Measurements from ENCODE around the gene CEBPA. TPM values are rescaled to one million over a fixed set of nuclear protein-coding genes. Genes with fewer than 3 reads are reported as not detected.
A peak's percentile ranks its signal among the peaks of the same experiment; 100 is the strongest.
"Not testable (repeated sequence)": the region's sequence is repeated elsewhere in the genome, so short reads cannot be mapped to it uniquely, and the experiment has no call there.

CEBPA gene
- total RNA-seq, 1 experiment from 2014 or later, result not detected

DNA sequence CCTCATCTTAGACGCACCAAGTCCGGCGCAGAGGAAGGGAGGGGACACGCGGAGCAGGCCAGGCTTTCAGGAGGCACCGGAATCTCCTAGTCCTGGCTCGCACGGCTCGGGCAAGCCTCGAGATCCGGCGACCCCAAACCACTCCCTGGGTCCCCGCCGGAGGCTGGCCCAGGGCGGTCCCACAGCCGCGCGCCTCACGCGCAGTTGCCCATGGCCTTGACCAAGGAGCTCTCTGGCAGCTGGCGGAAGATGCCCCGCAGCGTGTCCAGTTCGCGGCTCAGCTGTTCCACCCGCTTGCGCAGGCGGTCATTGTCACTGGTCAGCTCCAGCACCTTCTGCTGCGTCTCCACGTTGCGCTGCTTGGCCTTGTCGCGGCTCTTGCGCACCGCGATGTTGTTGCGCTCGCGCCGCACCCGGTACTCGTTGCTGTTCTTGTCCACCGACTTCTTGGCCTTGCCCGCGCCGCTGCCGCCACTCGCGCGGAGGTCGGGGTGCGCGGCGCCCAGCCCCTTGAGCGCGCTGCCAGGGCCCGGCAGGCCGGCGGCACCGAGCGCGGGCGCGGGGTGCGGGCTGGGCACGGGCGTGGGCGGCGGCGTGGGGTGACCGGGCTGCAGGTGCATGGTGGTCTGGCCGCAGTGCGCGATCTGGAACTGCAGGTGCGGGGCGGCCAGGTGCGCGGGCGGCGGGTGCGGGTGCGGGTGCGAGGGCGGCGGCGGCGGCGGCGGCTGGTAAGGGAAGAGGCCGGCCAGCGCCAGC is 1.0 kb downstream of the CEBPA start:
- no peak for DNase-seq (ENCODE audit: low read depth)

- DNase-seq (ENCODE audit: low read depth), result no peak
Measured at GRCh38 chr19:33300894-33301143, 1.5 kb downstream of the CEBPA start.

- DNase-seq (ENCODE audit: low read depth), result no peak
Measured at GRCh38 chr19:33300009-33300893, 2.1 kb downstream of the CEBPA start.

DNA sequence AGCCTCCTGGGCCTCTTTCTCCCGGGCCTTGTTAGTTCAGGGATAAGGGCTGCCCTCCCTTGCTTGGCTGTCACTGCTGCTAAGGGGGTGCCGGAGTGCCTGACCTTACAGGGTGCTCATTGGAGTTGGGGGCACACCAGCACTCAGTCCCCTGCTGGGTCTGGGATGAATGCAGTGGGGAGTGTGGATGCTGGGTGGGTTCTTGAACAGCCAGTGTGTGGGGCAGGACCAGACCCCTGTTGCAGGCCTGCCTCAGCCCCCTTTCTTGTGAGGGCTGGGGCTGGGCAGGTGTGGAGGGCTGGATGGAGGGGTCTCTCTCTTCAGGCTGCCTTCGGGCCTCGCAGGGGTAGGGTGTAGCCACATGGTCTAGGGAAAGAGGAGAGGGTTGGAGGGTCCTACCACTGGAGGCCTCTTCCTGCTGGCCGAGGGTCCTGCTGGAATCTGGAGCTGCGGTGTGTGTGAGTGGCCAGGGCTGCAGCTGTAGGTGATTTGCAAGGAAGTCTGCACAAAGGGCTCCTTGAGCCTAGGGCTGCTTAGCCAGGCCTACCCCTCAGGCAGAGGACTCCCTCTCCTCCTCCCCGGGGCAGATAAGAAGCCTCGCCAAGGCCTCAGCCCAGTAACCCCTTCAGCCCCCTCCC is 3.2 kb downstream of the CEBPA start:
- no peak for DNase-seq (ENCODE audit: low read depth)

DNA sequence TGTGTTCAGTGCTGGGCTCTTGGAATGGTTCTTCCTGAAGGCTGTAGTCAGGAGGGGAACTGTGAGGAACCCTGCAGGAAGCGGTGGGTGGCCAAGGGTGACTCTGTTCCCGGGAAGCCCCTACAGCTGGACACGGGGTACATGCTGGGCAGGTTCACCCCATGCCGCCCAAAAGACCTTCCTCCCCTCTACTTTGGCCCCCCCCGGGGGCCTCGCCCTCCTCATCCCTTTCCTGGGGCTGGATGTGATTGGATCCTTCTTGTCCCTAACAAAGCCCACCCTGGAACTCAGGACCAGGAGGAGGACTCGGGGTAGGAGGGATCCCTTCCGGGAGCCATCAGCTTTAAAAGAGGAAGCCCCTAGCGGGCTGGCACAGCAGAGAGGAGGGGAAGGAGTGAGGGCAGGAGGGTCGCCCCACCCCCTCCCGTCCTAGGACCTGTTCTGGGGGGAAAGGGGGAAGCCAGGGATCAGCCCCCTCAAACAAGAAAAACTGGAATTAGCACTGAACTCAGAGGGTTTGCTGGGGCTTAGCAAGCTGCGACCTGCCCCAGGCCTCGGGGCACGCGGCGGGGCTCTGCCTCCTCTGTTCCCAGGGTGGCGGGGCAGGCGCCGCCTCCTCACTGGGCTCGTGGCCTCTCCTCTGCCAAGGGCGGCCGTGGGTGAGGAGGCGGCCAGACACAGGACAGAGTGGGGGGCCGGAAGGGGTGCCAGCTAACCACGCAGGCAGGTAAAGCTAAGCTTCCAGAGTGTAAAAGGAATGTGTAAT is 4.0 kb downstream of the CEBPA start:
- DNase-seq (ENCODE audit: low read depth), result no peak

GRCh38 chr19:33297401-33298145 is 4.8 kb downstream of the CEBPA start:
- no peak for DNase-seq (ENCODE audit: low read depth)

DNA sequence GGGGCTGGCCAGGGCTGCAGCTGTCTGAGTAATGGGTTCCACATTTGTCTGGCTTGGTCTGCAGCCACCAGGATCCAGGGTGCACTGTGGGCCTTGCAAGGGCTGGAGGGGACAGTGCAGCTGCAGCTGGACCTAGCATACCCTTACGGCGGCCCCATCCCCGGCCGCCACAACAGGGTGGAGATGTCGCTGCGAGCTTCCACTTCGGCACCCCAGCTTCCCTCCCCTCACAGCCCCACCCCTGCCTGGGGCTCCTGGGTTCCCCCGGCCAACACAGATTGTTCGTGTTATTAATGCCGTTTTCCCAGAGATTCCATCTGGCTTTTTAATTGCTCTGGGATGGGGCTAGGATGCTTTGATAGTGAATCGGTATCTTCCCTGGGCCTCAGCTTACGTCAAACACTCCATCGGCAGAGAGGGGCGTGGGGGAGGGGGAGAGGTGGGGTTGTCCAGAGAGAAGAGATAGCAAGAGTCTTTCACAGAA is 5.8 kb downstream of the CEBPA start:
- peak; percentile 43 for DNase-seq (ENCODE audit: low read depth)

DNA sequence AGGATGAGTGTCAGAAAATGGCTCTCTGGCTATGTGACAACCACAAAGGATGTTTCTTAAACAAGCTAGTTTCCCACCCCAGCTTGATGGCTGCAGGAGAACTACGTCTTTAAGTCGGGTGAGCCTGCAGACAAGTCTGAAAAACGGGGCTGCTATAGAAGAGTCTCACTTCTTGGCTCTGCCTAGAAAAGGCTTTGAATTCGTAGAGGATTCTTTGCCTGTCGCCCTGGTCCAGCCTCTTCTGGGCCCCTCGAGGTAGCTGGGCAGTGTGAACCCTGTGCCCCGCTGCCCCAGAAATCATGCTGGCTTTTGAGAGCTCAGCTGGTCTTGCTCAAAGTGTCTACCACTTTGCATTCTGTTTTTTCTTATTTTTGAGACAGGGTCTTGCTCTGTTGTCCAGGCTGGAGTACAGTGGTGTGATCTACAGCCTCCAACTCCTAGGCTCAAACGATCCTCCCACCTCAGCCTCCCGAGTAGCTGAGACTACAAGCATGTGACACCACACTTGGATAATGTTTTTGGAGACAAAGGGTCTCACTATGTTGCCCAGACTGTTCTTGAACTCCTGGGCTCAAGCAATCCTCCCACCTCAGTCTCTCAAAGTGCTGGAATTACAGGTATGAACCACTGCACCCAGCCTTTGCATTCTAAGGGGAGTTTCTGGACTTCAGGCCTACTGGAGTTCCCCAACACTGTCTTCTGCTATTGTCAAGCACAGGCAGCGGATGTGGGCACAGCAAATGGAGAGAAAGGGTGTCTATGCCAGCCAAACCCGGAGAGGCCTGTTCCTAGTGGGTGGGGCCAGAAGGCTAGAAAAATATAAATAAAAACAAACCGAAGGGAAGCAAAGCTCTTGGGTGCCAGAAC is 6.5 kb downstream of the CEBPA start:
- DNase-seq (ENCODE audit: low read depth), result no peak

DNA sequence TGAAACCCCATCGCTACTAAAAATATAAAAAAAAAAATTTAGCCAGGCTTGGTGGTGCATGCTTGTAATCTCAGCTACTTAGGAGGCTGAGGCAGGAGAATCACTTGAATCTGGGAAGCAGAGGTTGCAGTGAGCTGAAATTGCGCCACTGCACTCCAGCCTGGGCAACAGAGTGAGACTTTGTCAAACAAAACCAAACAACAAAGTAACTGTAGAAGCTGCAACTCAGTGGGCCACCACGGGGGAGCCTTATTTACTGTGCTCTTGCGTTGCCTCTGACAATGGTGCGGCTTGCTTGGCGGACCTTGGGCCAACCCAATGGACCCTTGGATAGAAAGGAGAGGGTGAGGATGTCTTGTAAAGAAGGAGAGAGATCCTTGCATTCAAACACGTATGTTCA is 7.3 kb downstream of the CEBPA start:
- not testable (repeated sequence) for DNase-seq (ENCODE audit: low read depth)

DNA sequence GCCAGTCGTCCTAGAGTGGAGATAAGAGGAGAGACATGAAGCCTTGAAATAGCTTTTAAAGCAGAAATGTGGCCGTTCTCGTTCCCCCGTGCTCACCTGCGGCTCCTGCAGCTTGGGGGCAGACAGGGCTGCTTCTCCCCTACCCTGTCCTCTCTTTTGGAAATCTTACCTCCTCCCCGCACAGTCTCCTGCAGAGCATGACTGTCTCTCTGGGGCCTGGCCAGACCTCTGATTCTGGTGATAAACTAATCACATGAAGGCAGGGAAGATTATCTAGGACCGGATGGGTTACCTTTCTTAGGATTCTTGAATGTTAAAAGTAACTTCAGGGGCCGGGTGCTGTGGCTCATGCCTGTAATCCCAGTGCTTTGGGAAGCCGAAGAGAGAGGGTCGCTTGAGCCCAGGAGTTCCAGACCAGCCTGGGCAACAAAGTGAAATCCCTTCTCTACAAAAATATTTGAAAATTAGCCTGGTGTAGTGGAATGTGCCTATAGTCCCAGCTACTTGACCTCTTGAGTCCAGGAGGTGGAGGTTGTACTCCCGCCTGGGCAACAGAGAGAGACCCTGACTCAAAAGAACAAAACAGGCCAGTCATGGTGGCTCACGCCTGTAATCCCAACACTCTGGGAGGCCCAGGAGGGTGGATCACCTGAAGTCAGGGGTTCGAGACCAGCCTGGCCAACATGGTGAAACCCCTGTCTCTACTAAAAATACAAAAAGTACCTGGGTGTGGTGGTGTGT is 8.1 kb downstream of the CEBPA start:
- DNase-seq (ENCODE audit: low read depth), result no peak

DNA sequence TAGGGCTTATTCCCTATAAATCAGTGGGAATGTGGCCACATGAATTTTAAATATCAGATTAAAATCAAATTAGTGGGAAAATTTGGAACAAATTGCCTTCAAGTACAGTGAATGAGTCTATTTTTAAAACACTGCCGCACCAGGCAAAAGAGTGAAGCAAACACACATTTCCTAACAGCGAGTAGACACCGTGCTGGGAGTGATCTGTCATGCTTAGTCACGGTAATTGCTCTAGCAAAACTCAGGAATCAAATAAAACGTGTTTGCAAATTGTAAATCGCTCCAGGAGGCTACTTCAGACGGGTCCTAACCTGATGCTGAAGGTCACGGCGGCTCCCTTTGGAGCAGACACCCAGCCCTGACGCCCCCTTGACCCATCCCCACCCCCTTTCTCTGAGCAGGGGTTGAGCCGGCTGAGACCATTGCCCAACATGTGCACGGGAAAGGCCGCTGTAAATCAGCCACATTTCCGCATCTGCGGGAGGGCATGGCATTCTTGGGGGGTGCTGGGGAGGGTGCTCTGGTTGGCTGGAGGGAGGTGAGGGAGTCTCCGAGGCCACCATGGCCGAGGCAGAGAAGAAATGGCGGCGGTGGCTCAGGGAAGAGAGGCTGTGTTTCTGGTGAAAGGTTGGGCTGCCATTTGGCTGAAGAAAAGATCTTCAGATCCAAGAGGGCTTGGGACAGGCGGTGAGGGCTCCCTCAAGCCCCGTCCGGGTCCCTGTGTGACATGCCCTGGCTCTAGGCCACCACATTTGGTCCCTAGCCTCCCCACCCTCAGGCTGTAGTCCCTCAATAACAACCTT is 8.9 kb downstream of the CEBPA start:
- DNase-seq (ENCODE audit: low read depth), result peak; percentile 68

DNA sequence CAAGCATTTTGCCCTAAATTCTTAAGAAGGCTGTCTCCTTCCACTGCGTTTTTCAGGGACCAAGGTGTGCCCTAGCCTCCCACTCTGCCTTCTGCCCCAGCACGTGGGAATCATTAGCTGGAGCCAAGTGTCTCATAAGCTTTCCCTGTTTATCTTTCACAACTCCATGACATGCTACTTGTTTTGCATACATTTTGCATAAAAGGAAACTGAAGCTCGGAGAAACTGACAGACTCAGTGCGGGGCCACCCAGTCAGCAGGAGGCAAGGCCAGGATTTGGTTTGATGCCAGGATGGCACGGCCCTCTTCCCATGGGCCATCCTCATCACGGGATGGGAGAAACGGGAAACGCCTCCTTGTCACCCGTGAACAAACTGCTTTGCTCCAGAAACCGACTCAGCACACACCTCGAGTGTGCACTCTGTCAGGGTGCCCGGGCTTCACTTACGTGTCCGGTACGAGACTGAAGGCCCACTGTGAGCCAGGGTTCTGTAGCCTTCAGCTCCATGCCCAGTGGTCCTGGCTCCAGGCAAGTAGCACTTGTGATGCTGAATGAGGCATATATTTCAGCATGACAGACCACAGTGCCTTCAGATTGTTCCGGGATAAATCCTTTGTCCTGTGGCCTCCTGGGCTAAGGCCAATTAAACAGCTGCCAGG is 9.6 kb downstream of the CEBPA start:
- DNase-seq (ENCODE audit: low read depth), result peak; percentile 37

DNA sequence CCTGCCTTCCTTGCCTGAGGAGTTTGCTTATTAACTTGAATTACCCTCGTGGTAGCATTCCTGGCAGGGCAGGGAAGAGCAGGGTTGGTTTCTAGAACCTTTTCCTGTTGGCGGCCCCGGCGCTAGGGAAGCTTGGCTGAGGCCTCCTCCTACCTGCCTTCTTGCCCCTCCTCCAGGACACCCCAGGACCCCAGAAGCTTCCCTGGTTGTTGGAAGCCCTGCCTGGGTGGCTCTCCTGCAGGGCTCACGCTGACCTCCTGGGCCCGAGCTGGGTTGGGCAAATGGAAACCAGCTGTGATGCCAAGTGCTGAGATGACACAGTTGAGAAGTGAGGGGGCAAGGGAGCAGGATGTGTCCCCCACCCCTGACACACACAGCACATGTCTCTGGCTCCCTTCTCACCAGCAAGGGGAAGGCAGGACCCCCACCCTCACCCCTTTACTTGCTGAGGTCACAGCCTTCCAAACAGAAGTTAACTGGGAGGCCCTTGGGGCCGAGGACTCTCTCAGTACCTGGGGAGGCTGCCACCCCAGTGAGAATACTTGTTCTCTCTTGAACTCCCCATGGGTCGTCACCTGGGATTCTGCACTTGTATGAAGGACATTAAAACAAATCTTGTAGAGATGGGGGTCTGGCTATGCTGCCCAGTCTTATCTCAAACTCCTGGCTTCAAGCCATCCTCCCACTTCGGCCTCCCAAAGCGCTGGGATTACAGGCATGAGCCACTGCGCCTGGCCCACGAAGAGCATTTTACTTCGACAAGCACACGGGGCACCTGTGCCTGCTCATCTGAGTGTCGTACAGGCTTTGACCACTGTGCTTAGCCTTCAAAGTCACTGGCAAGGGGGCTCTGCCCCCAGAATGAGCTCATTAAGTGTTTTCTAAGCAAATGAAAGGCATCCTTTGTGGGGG is 10.5 kb downstream of the CEBPA start:
- DNase-seq (ENCODE audit: low read depth), result no peak

GRCh38 chr19:33290956-33291622 is 11.2 kb downstream of the CEBPA start:
- peak; percentile 16 for DNase-seq (ENCODE audit: low read depth)

DNA sequence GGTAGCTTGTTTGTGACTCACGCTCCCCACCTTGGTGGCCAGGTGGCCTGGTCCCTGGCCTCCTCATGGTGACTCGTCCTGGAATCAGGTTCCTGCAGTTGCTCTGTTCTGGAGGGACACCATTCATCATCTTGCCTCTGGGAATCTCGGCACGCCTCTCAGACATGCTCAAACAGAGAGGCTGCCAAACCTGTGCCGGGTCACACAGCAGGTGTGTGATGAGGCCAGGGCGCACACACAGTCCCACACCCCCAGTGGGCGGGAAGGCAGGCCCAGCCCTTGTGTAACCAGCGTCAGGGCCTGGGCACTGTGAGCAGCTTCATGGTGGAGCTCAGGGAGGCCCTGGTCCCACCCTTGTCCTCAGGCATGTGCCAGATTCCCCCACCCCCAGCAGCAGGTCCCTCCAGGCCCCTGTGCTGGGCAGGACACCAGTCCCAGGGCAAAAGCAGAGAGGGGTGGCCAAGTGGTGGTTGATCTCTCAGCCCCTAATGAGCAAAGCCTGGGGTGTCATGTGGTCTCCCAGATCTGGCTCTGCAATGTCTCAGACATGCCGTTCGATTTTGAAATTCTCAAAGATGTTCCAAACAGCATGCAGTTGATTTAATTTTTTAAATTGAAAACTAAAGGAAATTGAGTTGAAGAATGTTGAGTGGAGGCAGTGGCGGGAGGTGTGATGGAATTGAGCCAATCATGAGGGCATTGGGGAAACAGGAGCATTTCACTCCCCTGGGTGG is 12.1 kb downstream of the CEBPA start:
- no peak for DNase-seq (ENCODE audit: low read depth)

DNA sequence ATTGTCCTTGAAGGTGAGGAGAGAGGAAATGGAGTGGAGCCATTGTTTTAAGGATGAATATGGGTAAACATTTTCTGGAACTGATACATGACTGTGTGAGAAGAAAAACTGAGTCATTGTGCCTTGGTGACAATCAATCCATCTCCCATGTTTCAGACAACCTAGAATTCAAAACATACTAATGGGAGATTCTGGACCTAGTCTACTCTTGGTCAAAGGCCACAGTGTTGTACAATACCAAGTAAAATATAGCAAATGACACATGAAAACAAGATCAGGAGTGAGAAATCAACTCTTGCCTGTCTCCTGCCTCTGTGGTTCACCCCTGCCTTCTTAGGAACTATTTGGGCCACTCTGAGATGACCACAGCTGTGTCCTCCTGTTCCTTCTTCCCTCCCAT is 13.1 kb downstream of the CEBPA start:
- no peak for DNase-seq (ENCODE audit: low read depth)
